Measurements from ENCODE around the gene SUCO.

Gene SUCO

GRCh38 chr1:172656576-172656975 lies 123.6 kb downstream of the SUCO start:
- Histone ChIP-seq H3K27ac (ENCODE audit: low read depth, low read length) (no peak overlapping the region), H2AFZ (ENCODE audit: low read length, unreplicated experiment) (no peak overlapping the region), H3K27me3 (ENCODE audit: insufficient read depth, low read length) (no peaks in the 10 kb centered on the region), H3K4me1 (ENCODE audit: control insufficient read depth, insufficient read depth, low read length, unreplicated experiment) (peaks cover 13% of the 10 kb centered on the region), H3K79me2 (ENCODE audit: control insufficient read depth, insufficient read depth, low read length, unreplicated experiment) (no peaks in the 10 kb centered on the region), H3K36me3 (ENCODE audit: insufficient read depth, low read length) (no peaks in the 10 kb centered on the region), H3K4me3 (ENCODE audit: low read depth, low read length) (no peak overlapping the region)

- Histone ChIP-seq H3K4me3 (ENCODE audit: low read depth, low read length) (no peak overlapping the region), H3K79me2 (ENCODE audit: control insufficient read depth, insufficient read depth, low read length, unreplicated experiment) (no peaks in the 10 kb centered on the region), H3K36me3 (ENCODE audit: insufficient read depth, low read length) (no peaks in the 10 kb centered on the region), H3K27ac (ENCODE audit: low read depth, low read length) (no peak overlapping the region), H2AFZ (ENCODE audit: low read length, unreplicated experiment) (no peak overlapping the region), H3K4me1 (ENCODE audit: control insufficient read depth, insufficient read depth, low read length, unreplicated experiment) (peaks cover 13% of the 10 kb centered on the region), H3K27me3 (ENCODE audit: insufficient read depth, low read length) (no peaks in the 10 kb centered on the region)
Observed at GRCh38 chr1:172657586-172657985, 124.6 kb downstream of the SUCO start.

- no peaks in the 10 kb centered on the region for H3K27me3 ChIP-seq (ENCODE audit: insufficient read depth, low read length)
- H2AFZ ChIP-seq (ENCODE audit: low read length, unreplicated experiment) = no peak within 1 kb of the TSS
- H3K79me2 ChIP-seq (ENCODE audit: control insufficient read depth, insufficient read depth, low read length, unreplicated experiment) = no peaks in the 10 kb centered on the region
- no peak within 1 kb of the TSS for H3K27ac ChIP-seq (ENCODE audit: low read depth, low read length)
- H3K4me1 ChIP-seq (ENCODE audit: control insufficient read depth, insufficient read depth, low read length, unreplicated experiment) = peaks cover 11% of the 10 kb centered on the region
- H3K4me3 ChIP-seq (ENCODE audit: low read depth, low read length) = no peak within 1 kb of the TSS
- no peaks in the 10 kb centered on the region for H3K36me3 ChIP-seq (ENCODE audit: insufficient read depth, low read length)
Observed at GRCh38 chr1:172658871-172659453, 126.0 kb downstream of the SUCO start, which contains the start of gene FASLG. FASLG (plus strand) TSS chr1:172659103; CDS start chr1:172659202, 99 bp downstream.

- H3K27ac ChIP-seq (ENCODE audit: low read depth, low read length) = no peak overlapping the region
- no peak overlapping the region for H3K4me3 ChIP-seq (ENCODE audit: low read depth, low read length)
- no peak overlapping the region for H2AFZ ChIP-seq (ENCODE audit: low read length, unreplicated experiment)
Observed at GRCh38 chr1:172661107-172661506, 128.2 kb downstream of the SUCO start.

More at GRCh38 chr1:172661107-172661506, 128.2 kb downstream of the SUCO start:
- Histone ChIP-seq H3K27me3 (ENCODE audit: insufficient read depth, low read length) (no peaks in the 10 kb centered on the region), H3K4me1 (ENCODE audit: control insufficient read depth, insufficient read depth, low read length, unreplicated experiment) (no peaks in the 10 kb centered on the region), H3K36me3 (ENCODE audit: insufficient read depth, low read length) (no peaks in the 10 kb centered on the region), H3K79me2 (ENCODE audit: control insufficient read depth, insufficient read depth, low read length, unreplicated experiment) (no peaks in the 10 kb centered on the region)
